Neural cell (in vitro differentiated cells): ENCODE data around the gene ARSA. TPM values are rescaled to one million over a fixed set of nuclear protein-coding genes. Genes with fewer than 3 reads are reported as not detected.

Experiments
- H2AFZ ChIP-seq: fragments of 200-600, 300-800 bp; sonication (generic), shearing (Covaris generic); 2 replicates; pipeline ENCODE4 v1.6.0; 2014; ENCODE audit warnings: low read depth, mild to moderate bottlenecking, antibody characterized with exemption, low read length, moderate library complexity
- H3F3A ChIP-seq: fragments of 200-600 bp; shearing (Covaris generic); 2 replicates; pipeline ENCODE4 v1.6.1; 2016; ENCODE audit warnings: mild to moderate bottlenecking, moderate library complexity, mixed read lengths, antibody characterized with exemption, low read length; ENCODE audit not compliant: insufficient read depth, poor library complexity, severe bottlenecking
- H3K27ac ChIP-seq: fragments of 200-600, 300-800 bp; sonication (generic), shearing (Covaris generic); 2 replicates; pipeline ENCODE4 v1.5.1; 2014; ENCODE audit warnings: mild to moderate bottlenecking, low read length, moderate library complexity
- H3K27me3 ChIP-seq: fragments of 300-800, 200-600 bp; sonication (generic), shearing (Covaris generic); 2 replicates; pipeline ENCODE4 v1.6.0; 2014; ENCODE audit warnings: mild to moderate bottlenecking, low read depth, low read length, moderate library complexity; ENCODE audit not compliant: insufficient read depth
- H3K36me3 ChIP-seq: fragments of 300-800, 200-600 bp; sonication (generic), shearing (Covaris generic); 2 replicates; pipeline ENCODE4 v1.5.1; 2014; ENCODE audit warnings: mild to moderate bottlenecking, antibody characterized with exemption, low read length, moderate library complexity; ENCODE audit not compliant: insufficient read depth
- H3K4me2 ChIP-seq: fragments of 300-800, 200-600 bp; sonication (generic), shearing (Covaris generic); 2 replicates; pipeline ENCODE4 v1.6.0; 2014; ENCODE audit warnings: mild to moderate bottlenecking, low read length
- H3K4me3 ChIP-seq: fragments of 300-800, 200-600 bp; sonication (generic), shearing (Covaris generic); 2 replicates; pipeline ENCODE4 v1.5.1; 2014; ENCODE audit warnings: mild to moderate bottlenecking, low read length, moderate library complexity
- H3K79me2 ChIP-seq: fragments of 200-600 bp; shearing (Covaris generic); replicated peaks from 2 replicates; pipeline ENCODE4 v1.6.0; 2014; ENCODE audit warnings: mild to moderate bottlenecking, low read length, moderate library complexity; ENCODE audit not compliant: insufficient read depth
- H3K9ac ChIP-seq: fragments of 300-800, 200-600 bp; sonication (generic), shearing (Covaris generic); 2 replicates; pipeline ENCODE4 v1.6.1; 2016; ENCODE audit warnings: mild to moderate bottlenecking, low read length, mixed read lengths
- H3K9me2 ChIP-seq: fragments of 200-600 bp; shearing (Covaris generic); 2 replicates; pipeline ENCODE4 v1.6.1; 2016; ENCODE audit warnings: mild to moderate bottlenecking, low read length, mixed read lengths; ENCODE audit not compliant: insufficient read depth
- H3K9me3 ChIP-seq: fragments of 200-600, 300-800 bp; sonication (generic), shearing (Covaris generic); 2 replicates; pipeline ENCODE4 v1.6.1; 2016; ENCODE audit warnings: mild to moderate bottlenecking, mixed run types, low read length, moderate library complexity, mixed read lengths
- H4K20me1 ChIP-seq: fragments of 200-600 bp; shearing (Covaris generic); 2 replicates; pipeline ENCODE4 v1.6.1; 2016; ENCODE audit warnings: mild to moderate bottlenecking, mixed run types; ENCODE audit not compliant: insufficient read depth
- EZH2 ChIP-seq: fragments of 200-600, 300-800 bp; shearing (Covaris generic), sonication (generic); IDR thresholded peaks from 2 replicates; pipeline ENCODE4 v1.6.1; 2014; ENCODE audit warnings: antibody characterized with exemption, low read length, borderline replicate concordance, mild to moderate bottlenecking; ENCODE audit not compliant: insufficient read depth, poor library complexity, severe bottlenecking
- MXI1 ChIP-seq: fragments of 450-650 bp; conservative IDR thresholded peaks from 2 replicates; pipeline ENCODE4 v1.6.1; 2014; ENCODE audit warnings: antibody characterized with exemption, mild to moderate bottlenecking; ENCODE audit not compliant: poor library complexity, severe bottlenecking
- POLR2AphosphoS5 ChIP-seq: IDR thresholded peaks from 2 replicates; pipeline ENCODE4 v1.6.1; 2012
- SMC3 ChIP-seq: fragments of 450-650 bp; conservative IDR thresholded peaks from 2 replicates; pipeline ENCODE4 v1.6.1; 2014; ENCODE audit warnings: antibody characterized with exemption, mild to moderate bottlenecking, moderate library complexity; ENCODE audit not compliant: poor library complexity
- TAF1 ChIP-seq: IDR thresholded peaks from 2 replicates; pipeline ENCODE4 v1.6.1; 2012; ENCODE audit warnings: low read depth
- polyA plus RNA-seq: library from polyadenylated mRNA; depleted of rRNA; stranded (reverse); fragments of >200 nt; gene quantifications from 2 replicates; pipeline ENCODE4 v1.2.3, GENCODE V29; 2014
- TF ChIP-seq, protein P1 (sequence below): IDR thresholded peaks from 2 replicates; pipeline ENCODE4 v1.6.1; 2012; ENCODE audit warnings: borderline replicate concordance

Gene ARSA
- polyA plus RNA-seq, 1 donor from 2014 or later = 32.5 TPM

GRCh38 chr22:50600538-50600937 is 27.4 kb downstream of the ARSA start, which contains the start of gene MAPK8IP2:
Gene MAPK8IP2 (plus strand): TSS chr22:50600793. CDS start chr22:50600819, 26 bp downstream.
- TF ChIP-seq POLR2AphosphoS5 = peak; percentile 71
- TF ChIP-seq, protein P1, sequence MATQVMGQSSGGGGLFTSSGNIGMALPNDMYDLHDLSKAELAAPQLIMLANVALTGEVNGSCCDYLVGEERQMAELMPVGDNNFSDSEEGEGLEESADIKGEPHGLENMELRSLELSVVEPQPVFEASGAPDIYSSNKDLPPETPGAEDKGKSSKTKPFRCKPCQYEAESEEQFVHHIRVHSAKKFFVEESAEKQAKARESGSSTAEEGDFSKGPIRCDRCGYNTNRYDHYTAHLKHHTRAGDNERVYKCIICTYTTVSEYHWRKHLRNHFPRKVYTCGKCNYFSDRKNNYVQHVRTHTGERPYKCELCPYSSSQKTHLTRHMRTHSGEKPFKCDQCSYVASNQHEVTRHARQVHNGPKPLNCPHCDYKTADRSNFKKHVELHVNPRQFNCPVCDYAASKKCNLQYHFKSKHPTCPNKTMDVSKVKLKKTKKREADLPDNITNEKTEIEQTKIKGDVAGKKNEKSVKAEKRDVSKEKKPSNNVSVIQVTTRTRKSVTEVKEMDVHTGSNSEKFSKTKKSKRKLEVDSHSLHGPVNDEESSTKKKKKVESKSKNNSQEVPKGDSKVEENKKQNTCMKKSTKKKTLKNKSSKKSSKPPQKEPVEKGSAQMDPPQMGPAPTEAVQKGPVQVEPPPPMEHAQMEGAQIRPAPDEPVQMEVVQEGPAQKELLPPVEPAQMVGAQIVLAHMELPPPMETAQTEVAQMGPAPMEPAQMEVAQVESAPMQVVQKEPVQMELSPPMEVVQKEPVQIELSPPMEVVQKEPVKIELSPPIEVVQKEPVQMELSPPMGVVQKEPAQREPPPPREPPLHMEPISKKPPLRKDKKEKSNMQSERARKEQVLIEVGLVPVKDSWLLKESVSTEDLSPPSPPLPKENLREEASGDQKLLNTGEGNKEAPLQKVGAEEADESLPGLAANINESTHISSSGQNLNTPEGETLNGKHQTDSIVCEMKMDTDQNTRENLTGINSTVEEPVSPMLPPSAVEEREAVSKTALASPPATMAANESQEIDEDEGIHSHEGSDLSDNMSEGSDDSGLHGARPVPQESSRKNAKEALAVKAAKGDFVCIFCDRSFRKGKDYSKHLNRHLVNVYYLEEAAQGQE = no peak
- H3K9me2 ChIP-seq = no peaks in the 10 kb centered on the region
- H3K4me3 ChIP-seq = peak within 1 kb of the TSS; percentile 93
- no peaks in the 10 kb centered on the region for H3K36me3 ChIP-seq
- no peaks in the 10 kb centered on the region for H3F3A ChIP-seq
- H3K9me3 ChIP-seq = no peaks in the 10 kb centered on the region
- peak within 1 kb of the TSS; percentile 78 for H3K4me2 ChIP-seq
- peak within 1 kb of the TSS; percentile 89 for H3K9ac ChIP-seq
- H4K20me1 ChIP-seq = no peaks in the 10 kb centered on the region
- no peaks in the 10 kb centered on the region for H3K27me3 ChIP-seq
- no peaks in the 10 kb centered on the region for H3K79me2 ChIP-seq
- peak within 1 kb of the TSS; percentile 51 for H2AFZ ChIP-seq
- H3K27ac ChIP-seq = peak within 1 kb of the TSS; percentile 73

- Histone ChIP-seq H3K4me3 (peak overlapping the region; percentile 81), H3F3A (no peaks in the 10 kb centered on the region), H2AFZ (peak overlapping the region; percentile 40), H3K9me3 (no peaks in the 10 kb centered on the region), H3K4me2 (peak overlapping the region; percentile 78), H3K27ac (no peak overlapping the region), H3K79me2 (no peaks in the 10 kb centered on the region), H3K9me2 (no peaks in the 10 kb centered on the region), H3K36me3 (no peaks in the 10 kb centered on the region), H3K27me3 (no peaks in the 10 kb centered on the region), H3K9ac (peak overlapping the region; percentile 69), H4K20me1 (no peaks in the 10 kb centered on the region)
- TF ChIP-seq EZH2 = no peak
- TF ChIP-seq MXI1 = peak; percentile 45
- TF ChIP-seq TAF1 = no peak
- TF ChIP-seq POLR2AphosphoS5 = no peak
- TF ChIP-seq, protein P1 = peak; percentile 94
- no peak for TF ChIP-seq SMC3
Measured at GRCh38 chr22:50599816-50600455, 28.0 kb downstream of the ARSA start.
